ENCODE measurements around the gene DGKA. TPM values are rescaled to one million over a fixed set of nuclear protein-coding genes. Genes with fewer than 3 reads are reported as not detected.
"Not testable (repeated sequence)": the region's sequence is repeated elsewhere in the genome, so short reads cannot be mapped to it uniquely, and the experiment has no call there.

DGKA gene
- 32.4 TPM for total RNA-seq
- long read RNA-seq, partial matches to known transcripts: 6 of 16 reads
- long read RNA-seq, other reads (novel, unspliced or antisense): 8 of 16 reads

DNA sequence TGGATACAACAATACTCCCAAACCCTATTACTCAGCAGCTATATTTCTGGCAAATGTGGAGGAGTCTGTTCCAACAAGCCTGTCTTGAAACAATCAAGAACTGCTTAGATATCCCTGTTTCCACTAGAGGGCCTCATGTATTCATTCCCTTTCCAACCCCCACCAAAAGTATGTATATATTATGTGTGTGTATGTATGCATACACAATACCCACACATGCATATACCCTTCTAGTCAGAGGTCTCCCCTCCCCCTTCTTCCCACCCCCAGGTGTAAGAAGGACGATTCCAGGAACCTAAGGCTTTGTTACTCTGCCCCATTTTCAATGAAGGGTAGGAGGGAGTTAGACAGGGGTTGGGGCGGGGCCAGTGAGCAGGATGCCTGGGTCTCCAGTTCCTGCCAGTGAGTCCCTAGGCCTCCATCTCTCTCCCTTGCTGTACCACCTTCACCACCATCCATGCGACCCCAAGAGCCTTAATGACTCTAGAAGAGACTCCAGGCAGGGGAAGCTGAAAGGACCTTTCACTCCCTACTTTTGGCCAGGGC lies at the start of gene DGKA:
DGKA (plus strand) TSS at position 392 of the 546 bp plus-strand sequence. CDS start 5,342 bp downstream, outside the sequence.
- DNase-seq (ENCODE audit: low spot score): no peak

DNA sequence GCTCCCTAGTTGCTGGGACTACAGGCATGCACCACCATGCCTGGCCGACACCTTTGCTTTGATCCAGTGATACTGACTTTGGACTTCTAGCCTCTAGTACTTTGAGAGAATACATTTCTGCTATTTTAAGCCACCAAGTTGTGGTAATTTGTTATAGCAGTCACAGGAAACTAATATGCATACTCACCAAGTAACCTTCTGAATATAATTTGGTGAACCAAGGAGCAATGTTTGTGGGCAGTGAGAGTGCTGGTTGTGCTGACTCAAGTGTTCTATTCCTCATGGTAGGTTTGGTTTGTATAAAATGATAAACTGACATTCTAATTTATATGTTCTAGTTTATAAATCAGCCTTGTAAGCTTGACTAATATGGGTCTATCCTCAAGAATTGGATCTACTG lies 45.8 kb upstream of the DGKA start:
- DNase-seq (ENCODE audit: low spot score): no peak

DNA sequence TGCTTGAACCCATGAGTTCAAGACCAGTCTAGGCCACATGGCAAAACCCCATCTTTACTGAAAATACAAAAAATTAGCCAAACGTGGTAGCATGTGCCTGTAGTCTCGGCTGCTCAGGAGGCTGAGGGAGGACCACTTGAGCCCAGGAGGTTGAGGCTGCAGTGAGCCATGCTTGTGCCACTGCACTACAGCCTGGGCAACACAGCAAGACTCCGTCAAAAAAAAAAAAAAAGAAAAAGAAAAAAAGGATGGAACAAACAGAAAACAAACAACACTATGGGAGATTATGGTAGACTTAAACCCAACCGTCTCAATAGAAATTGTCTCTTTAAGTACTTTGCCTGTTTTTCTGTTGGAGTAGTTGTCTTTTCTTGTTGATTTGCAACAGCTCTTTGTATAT lies 39.7 kb upstream of the DGKA start:
- DNase-seq (ENCODE audit: low spot score): no peak

DNA sequence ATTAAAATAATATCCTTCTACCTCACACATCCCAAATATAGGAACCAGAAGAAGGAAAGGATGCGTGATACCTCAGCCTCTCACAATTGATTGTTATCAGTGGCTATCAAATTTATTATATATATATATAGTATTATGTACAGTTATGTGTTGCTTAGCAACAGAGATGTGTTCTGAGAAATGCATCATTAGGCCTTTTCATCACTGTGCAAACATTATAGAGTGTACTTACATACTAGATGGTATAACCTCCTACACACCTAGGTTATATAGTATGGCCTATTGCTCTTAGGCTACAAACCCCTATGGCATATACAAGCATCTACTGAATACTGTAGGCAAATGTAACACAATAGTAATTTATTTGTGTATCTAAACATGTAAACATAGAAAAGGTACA lies 37.2 kb upstream of the DGKA start:
- no peak for DNase-seq (ENCODE audit: low spot score)

DNA sequence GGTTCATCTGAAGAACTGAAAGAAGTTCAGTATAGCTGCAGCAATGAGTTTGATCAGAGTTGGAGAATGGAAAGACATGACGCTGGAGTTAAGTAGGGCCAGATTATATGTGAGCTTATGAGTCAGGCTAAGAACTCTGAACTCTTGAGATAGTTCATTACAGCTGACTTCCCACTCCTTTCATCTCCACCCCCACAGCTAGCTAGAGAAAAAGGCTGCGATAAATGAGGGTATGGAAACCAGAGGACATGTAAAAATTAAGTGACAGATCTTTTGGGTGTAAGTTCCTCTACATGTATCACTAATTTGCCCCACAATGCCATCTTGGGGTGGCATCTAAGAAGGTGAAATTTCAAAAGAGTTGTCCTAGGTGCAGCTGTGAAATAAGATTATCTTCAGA lies 31.9 kb upstream of the DGKA start:
- DNase-seq (ENCODE audit: low spot score): no peak

DNA sequence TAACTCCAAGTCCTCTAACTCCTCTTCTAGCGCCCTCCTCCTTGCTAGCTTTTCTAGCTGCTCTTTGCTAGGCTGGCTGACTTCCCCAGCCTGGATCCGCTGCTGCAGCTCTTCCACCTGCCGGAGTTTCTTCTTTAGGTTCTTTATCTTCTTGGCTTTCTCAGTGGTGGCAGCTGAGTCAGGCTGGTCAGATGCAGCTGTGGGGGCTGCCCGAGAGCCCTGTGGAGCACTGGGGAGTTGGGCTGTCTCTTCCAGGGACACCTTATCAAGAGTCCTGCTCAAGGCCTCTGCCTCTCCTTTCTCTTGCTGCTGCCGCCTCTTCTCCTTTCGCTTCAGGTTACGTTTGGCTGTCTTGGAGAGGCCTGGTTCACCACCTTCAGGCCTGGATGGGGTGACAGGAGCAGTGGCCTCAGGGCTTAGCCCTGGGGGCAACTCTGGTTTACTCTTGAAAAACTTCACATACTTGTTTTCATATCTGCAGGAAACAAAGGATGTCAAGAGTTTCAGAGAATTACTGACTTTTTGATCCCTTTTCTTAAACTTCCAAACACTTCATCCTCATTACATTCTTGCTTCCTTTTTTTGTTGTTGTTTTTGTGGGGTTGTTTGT lies 29.0 kb upstream of the DGKA start:
- no peak for DNase-seq (ENCODE audit: low spot score)

DNA sequence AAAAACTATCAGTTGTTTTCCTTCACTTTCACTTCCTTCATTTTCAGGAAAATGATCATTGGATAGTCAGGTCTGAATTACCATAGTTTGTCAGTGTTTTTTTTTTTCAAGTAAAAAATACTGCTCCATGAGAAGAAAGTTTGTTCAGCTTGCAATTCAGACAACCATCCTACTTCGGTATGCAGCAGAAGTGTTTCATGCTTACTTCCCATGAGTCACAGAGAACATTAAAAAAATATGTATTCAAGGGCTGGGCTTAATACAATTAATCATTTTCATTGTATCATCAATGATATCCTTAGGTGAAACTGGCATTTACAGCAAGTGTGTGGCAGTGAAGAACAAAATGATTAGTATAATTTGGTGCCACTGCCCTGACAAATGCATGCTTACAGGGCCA lies 24.9 kb upstream of the DGKA start:
- DNase-seq (ENCODE audit: low spot score): no peak

DNA sequence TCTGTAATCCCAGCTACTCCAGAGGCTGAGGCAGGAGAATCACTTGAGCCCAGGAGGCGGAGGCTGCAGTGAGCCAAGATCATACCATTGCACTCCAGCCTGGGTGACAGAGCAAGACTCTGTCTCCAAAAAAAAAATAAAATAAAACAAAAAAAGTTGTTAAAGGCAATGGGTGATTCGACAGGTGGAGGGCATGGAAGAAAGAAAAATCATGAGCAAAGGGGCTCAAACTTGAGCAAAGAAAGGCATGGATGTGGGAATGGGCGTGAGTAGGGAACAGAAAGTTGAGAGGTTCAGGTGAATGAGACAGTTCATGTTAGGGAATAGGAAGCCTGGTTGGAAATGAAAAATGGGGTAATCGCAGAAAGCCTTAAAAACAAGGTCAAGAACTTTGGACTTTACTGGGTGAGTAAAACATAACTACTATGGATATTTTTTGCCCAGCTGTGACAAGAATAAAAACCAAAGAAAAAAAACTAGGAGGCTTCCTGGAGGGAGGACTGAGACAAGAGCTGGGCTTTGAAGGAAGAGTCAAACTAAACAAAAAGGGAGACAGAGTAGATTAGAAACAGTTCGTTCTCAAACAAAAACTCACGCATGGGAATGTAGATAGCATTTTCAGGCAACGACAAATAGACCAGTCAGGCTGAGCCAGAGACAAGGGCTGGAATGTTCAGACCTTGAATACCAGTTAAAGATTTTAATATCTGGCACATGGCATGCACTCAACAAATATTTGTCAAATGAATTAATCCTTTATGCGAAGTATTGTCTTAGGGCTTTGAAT lies 22.0 kb upstream of the DGKA start:
- DNase-seq (ENCODE audit: low spot score): no peak

DNA sequence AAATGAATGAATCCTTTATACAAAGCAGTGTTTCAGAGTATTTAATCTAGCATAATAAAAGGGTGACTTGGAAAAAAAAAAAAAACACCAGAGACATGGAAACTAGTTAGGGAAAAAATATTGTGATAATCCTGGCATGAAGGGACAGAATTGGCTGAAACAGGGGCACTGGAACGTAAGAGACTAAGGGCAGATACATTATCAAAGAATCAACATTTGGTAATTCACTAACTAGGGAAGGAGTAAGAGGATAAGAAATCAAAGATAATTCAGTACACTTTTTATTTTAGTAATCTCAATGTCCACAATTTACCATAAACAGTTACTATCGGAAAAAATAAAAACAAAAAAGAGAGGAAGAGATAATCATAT lies 21.5 kb upstream of the DGKA start:
- DNase-seq (ENCODE audit: low spot score): no peak

DNA sequence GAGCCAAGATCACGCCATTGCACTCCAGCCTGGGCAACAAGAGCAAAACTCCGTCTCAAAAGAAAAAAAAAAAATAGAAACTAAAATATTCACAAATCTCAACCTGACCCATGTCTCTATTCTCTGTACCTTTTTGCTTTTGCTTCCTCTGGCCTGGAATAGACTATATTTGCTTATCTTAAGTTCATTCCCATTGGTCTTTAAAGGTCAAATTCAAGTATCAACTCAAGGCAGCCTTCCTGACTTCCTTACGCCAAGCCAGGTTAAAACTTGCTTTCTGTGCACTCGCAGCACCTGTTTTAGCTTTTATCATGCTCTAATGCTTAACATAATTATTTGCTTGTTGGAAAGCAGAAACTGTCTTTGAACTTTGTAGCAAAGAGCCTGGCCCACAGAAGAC lies 18.1 kb upstream of the DGKA start:
- DNase-seq (ENCODE audit: low spot score): no peak

DNA sequence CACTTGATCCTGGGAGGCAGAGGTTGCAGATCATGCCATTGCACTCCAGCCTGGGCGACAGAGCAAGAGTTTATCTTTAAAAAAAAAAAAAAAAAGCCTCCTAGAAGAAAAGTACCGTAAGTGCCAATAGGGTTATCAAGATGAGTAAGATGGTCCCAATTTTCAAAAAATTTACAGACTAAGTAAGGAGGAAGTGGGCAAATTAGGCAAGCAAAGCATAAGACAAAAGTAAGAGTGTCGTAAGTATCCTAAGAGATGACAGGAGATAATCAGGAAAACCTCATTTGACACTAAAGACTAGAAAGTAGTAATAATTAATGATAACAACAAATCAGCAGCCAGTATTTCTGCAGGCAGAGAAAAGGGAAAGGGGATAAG lies 15.5 kb upstream of the DGKA start:
- no peak for DNase-seq (ENCODE audit: low spot score)

DNA sequence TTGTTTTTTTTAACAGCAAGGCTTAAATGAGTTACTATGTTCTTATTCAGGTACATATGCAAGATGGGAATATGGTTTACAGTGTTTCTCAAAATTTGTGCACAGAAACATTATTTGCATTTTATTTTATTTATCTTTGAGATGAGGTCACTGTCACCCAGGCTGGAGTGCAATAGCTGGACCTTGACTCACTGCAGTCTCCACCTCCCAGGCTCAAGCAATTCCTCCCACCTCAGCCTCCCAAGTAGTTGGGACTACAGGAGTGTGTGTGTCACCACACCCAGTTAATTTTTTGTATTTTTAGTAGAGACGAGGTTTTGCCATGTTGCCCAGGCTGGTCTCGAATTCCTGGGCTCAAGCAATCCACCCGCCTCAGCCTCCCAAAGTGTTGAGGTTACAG lies 11.9 kb upstream of the DGKA start:
- not testable (repeated sequence) for DNase-seq (ENCODE audit: low spot score)

DNA sequence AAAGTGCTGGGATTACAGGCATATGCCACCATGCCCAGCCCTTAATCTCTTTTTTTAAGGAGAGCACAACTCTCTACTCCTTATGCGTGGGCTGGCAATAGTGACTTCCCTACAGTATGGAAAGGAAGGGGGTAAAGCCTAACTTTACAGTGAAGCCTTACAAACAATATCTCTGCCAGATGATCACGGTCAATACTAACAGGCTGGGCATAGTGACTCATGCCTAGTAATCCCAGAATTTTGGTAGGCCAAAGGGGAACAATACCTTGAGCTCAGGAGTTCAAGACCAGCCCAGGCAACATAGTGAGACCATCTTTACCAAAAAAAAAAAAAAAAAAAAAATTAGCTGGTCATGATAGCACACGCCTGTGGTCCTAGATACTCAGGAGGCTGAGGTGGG lies 8.8 kb upstream of the DGKA start:
- no peak for DNase-seq (ENCODE audit: low spot score)

DNA sequence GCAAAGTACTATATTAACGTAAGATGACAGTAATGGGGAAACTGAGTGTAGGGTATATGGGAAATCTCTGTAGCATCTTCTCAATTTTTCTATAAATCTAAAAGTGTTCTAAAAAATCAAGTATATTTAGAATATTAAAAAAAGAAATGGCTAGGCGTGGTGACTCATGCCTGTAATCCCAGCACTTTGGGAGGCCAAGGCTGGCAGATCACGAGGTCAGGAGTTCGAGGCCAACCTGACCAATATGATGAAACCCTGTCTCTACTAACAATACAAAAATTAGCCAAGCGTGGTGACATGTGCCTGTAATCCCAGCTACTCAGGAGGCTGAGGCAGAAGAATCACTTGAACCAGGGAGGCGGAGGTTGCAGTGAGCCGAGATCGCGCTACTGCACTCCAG lies 7.3 kb upstream of the DGKA start:
- DNase-seq (ENCODE audit: low spot score): not testable (repeated sequence)

DNA sequence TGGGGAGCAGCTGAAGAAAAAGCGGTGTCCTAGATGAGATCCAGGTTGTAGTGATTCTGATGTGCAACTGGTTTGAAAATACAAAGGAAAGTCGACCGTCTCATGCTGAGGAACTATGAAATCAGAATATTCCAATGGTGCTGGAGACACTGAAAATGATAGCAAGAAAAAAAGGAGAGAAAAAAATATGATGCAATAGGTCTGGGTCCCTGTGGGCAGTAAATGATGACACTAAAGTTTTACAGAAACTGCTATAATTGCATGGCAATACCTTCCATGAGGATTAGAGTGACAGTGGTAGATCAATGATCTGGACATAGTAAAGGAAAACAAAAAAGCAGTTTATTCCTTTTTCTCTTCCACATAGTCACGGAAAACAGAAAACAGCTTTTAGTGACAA lies 5.6 kb upstream of the DGKA start:
- no peak for DNase-seq (ENCODE audit: low spot score)

DNA sequence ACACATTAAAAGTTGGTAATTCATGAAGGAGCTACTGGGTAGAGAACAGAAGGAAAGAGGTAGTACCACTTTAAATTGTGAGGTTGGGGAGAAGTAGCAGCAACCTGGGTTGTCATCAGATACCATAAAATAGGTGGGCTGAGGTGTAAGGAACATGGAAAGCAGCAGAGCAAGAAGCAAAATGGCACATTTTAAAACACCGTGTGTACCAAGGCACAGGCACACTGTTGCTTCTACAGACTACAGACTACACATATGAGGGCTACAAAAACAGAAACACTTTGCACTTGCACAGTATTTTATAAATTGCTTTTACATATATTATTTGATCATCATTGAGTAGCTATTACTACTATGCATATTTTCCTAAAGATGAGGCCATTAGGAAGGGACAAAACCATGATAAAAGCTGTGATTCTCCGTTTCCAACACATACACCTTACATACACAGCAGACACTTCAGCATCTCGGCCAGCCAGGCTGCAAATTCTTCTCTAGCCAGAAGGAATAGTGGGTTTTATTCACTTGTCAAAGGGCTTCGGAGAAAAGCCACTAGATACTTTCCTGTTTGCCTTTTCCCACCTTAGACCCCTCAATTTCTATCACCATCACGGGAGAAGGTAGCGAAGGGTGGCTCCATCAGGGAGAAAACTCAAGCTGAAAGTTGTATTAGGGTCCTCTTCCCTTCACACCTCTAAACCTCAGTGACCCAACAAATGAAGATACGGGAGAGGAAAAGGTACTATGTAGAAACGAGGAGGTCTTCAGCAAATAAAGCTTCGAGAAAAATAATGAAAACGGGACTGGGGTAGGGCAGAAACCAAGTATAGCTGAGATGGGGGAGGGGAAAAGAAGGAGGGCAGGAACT lies 4.9 kb upstream of the DGKA start:
- no peak for DNase-seq (ENCODE audit: low spot score)

DNA sequence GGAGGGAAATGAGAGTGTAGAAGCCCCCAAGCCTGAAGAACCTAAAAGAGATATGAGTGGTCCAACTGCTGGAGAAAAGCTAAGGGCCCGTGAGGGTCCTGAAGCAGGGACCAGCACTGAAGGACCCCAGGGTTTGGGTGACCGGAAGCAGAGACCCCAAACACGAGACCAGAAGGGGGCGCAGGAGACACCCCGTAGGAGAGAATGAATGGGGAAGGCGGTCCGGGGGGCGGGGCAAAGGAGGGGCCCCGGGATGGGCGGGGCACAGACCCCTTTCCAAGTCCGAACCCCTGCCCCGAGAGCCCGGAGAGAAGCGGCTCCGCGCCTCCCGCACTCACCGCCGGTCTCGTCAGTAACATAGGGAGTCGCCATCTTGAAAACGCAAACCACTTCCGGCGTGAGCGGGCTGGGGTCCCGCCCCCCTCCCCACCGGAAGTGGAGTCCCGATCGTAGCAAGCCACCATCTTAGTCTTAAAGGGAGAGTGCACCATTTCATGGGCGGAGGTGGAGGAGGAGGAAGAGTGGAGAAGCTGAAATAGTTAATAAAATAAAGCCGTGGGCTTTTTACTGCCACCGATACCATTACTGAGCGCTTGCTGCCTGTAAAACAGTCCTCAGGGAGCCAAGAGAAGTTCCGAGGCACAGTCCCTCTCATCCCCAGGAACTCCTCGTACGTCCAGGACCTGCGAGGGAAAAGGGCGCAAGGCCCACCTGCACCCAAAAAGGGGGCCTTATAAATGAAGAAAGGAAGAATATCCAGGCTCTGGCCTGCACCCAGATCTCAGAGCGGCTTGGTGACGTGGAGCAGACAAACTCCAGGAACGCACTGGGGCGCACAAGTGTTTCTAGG lies 4.0 kb upstream of the DGKA start:
- peak; percentile 95 for DNase-seq (ENCODE audit: low spot score)

DNA sequence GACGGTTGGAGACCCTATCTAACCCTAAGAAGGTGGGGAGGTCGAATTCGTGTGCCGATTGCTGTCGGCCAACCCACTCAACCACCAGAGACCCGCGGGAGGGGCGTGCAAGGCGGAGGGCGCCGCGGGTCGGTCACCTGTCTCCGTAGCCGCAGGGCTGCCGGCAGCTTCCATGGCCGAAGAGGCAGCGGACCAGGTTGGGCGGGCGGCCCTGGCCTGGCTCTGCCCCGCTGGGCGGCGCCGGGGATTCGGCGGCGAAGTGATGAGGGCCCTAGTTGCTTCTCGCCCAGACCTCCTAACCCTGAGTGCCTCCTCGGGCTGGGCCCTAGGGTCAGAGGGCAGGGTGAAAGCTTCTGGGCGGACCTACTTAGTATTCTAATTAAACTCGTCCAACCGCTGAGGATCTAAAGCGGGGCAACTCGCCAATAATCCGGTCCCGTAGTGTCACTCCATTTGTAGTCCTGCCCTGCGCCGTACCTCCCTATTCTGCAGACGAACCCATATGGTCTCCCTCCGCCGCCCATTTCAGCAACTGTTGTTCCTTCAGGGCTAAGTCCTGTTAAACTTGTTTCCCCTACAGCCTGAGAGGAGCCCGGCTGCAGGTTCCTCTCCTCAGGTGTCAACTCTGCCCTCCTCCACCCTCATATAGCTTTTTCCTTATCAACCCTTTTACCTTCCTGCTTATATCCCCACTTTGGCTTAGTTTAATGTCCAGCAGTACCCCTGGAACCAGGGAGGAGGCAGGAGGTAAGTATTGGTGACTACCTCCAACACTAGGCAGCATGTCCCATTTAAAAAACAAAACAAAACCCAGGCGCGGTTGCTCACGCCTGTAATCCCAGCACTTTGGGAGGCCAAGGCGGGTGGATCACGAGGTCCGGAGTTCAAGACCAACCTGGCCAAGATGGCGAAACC lies 3.1 kb upstream of the DGKA start, which contains the start of gene PYM1:
PYM1 (minus strand) TSS at position 307 of the 915 bp plus-strand sequence; CDS start at position 174, 133 bp downstream.
- DNase-seq (ENCODE audit: low spot score): peak; percentile 93

DNA sequence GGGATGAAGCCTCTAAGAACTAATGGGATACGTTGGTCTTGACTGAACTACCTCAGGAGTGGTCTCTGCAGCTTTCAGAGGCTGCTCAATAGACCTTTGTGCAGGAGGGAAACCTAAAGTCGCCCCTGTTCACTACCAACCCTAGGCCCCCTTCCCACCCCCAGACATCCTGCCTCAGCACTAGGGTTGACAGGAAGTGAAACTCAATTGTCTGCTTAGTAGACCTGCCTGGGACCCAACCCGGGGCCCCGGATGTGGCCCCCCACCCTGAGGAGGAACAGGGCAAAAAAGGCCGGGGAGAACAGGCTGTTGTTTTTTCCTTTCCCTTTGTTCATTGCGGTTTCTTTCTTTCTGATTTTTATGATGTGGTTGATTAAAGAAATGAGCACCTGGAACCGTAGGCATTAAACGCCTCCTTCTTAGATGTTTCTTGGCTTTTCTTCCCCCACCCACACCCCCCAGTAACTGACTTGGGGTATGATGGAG lies 1.6 kb upstream of the DGKA start:
- no peak for DNase-seq (ENCODE audit: low spot score)

Measured in mesenteric fat pad (tissue), 1 donor.